SK-N-SH treated with all-trans-retinoic acid at 6 μM for 48 hours (cell line): ENCODE measurements around the gene IFI30.

Experiments used
- ATAC-seq: fragments of 200-7000 bp; cut with Tn5 transposase; 3 replicates; pipeline ENCODE4 v1.9.1; 2020; ENCODE audit warnings: mild to moderate bottlenecking, moderate library complexity
- ARNTL ChIP-seq: fragments of 450-650 bp; formaldehyde crosslinking; IDR thresholded peaks from 2 replicates; pipeline ENCODE4 v1.5.0; 2020; ENCODE audit warnings: low read depth, mild to moderate bottlenecking, moderate library complexity, borderline replicate concordance
- BACH2 ChIP-seq: fragments of 250-450 bp; sonication (Bioruptor Pico); IDR thresholded peaks from 2 replicates; pipeline ENCODE4 v1.9.0; 2021; ENCODE audit warnings: mild to moderate bottlenecking, borderline replicate concordance
- CSDC2 ChIP-seq: fragments of 250-450 bp; sonication (Bioruptor Pico); IDR thresholded peaks from 2 replicates; pipeline ENCODE4 v1.5.0; 2020; ENCODE audit warnings: mild to moderate bottlenecking, moderate library complexity
- CSRNP3 ChIP-seq: fragments of 250-450 bp; sonication (Bioruptor Pico); IDR thresholded peaks from 2 replicates; pipeline ENCODE4 v1.5.1; 2021; ENCODE audit warnings: mild to moderate bottlenecking, moderate library complexity
- ESRRG ChIP-seq: fragments of 250-450 bp; sonication (Bioruptor Pico); IDR thresholded peaks from 2 replicates; pipeline ENCODE4 v1.6.1; 2021; ENCODE audit warnings: mild to moderate bottlenecking
- GLIS3 ChIP-seq: fragments of 250-450 bp; sonication (Bioruptor Pico); IDR thresholded peaks from 2 replicates; pipeline ENCODE4 v1.5.0; 2020; ENCODE audit warnings: mild to moderate bottlenecking, moderate library complexity
- ISL1 ChIP-seq: fragments of 250-450 bp; sonication (Bioruptor Pico); IDR thresholded peaks from 2 replicates; pipeline ENCODE4 v2.1.2; 2022; ENCODE audit warnings: mild to moderate bottlenecking, moderate library complexity
- OSR1 ChIP-seq: fragments of 250-450 bp; sonication (Bioruptor Pico); IDR thresholded peaks from 2 replicates; pipeline ENCODE4 v1.8.0; 2022; ENCODE audit warnings: moderate library complexity, mild to moderate bottlenecking, inconsistent platforms
- PPARA ChIP-seq: fragments of 250-450 bp; sonication (Bioruptor Pico); IDR thresholded peaks from 2 replicates; pipeline ENCODE4 v1.5.0; 2020; ENCODE audit warnings: mild to moderate bottlenecking, borderline replicate concordance
- RARB ChIP-seq: fragments of 250-450 bp; sonication (Bioruptor Pico); IDR thresholded peaks from 2 replicates; pipeline ENCODE4 v1.8.0; 2021; ENCODE audit warnings: mild to moderate bottlenecking, moderate library complexity
- SNAI2 ChIP-seq: fragments of 250-450 bp; sonication (Bioruptor Pico); IDR thresholded peaks from 2 replicates; pipeline ENCODE4 v1.5.0; 2020; ENCODE audit warnings: mild to moderate bottlenecking, moderate library complexity
- TCF4 ChIP-seq: fragments of 250-450 bp; sonication (Bioruptor Pico); IDR thresholded peaks from 2 replicates; pipeline ENCODE4 v1.8.0; 2021; ENCODE audit warnings: mild to moderate bottlenecking, moderate library complexity, borderline replicate concordance
- TOX ChIP-seq: fragments of 250-450 bp; sonication (Bioruptor Pico); IDR thresholded peaks from 2 replicates; pipeline ENCODE4 v1.8.0; 2021; ENCODE audit warnings: mild to moderate bottlenecking, moderate library complexity, borderline replicate concordance
- TSHZ2 ChIP-seq: fragments of 250-450 bp; sonication (Bioruptor Pico); IDR thresholded peaks from 2 replicates; pipeline ENCODE4 v1.5.0; 2020; ENCODE audit warnings: mild to moderate bottlenecking, moderate library complexity
- ZC3H10 ChIP-seq: fragments of 250-450 bp; sonication (Bioruptor Pico); IDR thresholded peaks from 2 replicates; pipeline ENCODE4 v1.5.1; 2021; ENCODE audit warnings: mild to moderate bottlenecking, moderate library complexity
- ZFP3 ChIP-seq: fragments of 250-450 bp; sonication (Bioruptor Pico); IDR thresholded peaks from 2 replicates; pipeline ENCODE4 v1.5.0; 2020; ENCODE audit warnings: mild to moderate bottlenecking, moderate library complexity
- ZFP30 ChIP-seq: fragments of 450-650 bp; formaldehyde crosslinking; IDR thresholded peaks from 2 replicates; pipeline ENCODE4 v1.5.0; 2022; ENCODE audit warnings: mild to moderate bottlenecking, moderate library complexity
- ZNF565 ChIP-seq: fragments of 450-650 bp; formaldehyde crosslinking; conservative IDR thresholded peaks from 2 replicates; pipeline ENCODE4 v1.5.0; 2020; ENCODE audit warnings: low read depth, mild to moderate bottlenecking, moderate library complexity
- ZNF70 ChIP-seq: fragments of 450-650 bp; formaldehyde crosslinking; IDR thresholded peaks from 2 replicates; pipeline ENCODE4 v1.5.0; 2020; ENCODE audit warnings: mild to moderate bottlenecking, moderate library complexity
- ZNF8 ChIP-seq: fragments of 450-650 bp; formaldehyde crosslinking; IDR thresholded peaks from 2 replicates; pipeline ENCODE4 v1.5.0; 2020; ENCODE audit warnings: mild to moderate bottlenecking, moderate library complexity
- TF ChIP-seq, protein P1 (sequence below): fragments of 250-450 bp; sonication (Bioruptor Pico); IDR thresholded peaks from 2 replicates; pipeline ENCODE4 v1.8.0; 2021; ENCODE audit warnings: low read depth, mild to moderate bottlenecking, moderate library complexity, borderline replicate concordance
- TF ChIP-seq, protein P2 (sequence below): fragments of 250-450 bp; sonication (Bioruptor Pico); IDR thresholded peaks from 2 replicates; pipeline ENCODE4 v1.5.1; 2020; ENCODE audit warnings: low read depth, mild to moderate bottlenecking, moderate library complexity

IFI30 gene

DNA sequence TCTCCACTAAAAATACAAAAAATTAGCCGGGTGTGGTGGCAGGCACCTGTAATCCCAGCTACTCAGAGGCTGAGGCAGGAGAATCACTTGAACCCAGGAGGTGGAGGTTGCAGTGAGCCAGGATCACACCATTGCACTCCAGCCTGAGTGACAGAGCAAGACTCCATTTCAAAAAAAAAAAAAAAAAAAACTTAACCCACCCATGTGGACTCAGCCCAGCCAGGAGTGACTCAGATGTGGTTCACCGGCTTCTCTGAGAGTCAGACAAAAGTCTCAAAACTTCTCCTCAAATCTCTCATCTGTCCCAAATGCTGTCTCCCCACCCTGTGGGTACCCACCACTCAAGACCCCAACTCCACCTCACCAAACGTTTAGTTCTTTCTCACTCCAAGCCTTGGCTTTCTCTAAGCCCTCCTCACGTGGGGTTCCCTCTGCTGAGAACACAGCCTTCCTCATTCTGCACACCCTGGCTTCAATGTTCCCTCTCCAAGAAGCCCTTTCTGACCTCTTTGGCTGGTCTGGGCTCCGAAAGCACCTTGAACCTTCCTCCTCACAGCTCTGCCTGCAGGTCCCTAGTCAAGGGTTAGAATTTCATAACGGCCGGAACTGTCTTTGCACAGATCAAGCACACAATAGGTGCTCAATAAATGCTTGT is 41.3 kb downstream of the IFI30 start:
- peak; percentile 56 for ATAC-seq
- no peak for TF ChIP-seq ARNTL (CRISPR knock-in tag)
- TF ChIP-seq ZNF70, result no peak
- no peak for TF ChIP-seq PPARA (CRISPR knock-in tag)
- no peak for TF ChIP-seq ZNF8
- TF ChIP-seq TCF4, result no peak
- no peak for TF ChIP-seq ZFP3
- no peak for TF ChIP-seq CSDC2 (CRISPR knock-in tag)
- TF ChIP-seq ZFP30, result no peak
- TF ChIP-seq SNAI2 (CRISPR knock-in tag), result no peak
- no peak for TF ChIP-seq OSR1 (CRISPR knock-in tag)
- no peak for TF ChIP-seq TOX
- TF ChIP-seq, protein P1, sequence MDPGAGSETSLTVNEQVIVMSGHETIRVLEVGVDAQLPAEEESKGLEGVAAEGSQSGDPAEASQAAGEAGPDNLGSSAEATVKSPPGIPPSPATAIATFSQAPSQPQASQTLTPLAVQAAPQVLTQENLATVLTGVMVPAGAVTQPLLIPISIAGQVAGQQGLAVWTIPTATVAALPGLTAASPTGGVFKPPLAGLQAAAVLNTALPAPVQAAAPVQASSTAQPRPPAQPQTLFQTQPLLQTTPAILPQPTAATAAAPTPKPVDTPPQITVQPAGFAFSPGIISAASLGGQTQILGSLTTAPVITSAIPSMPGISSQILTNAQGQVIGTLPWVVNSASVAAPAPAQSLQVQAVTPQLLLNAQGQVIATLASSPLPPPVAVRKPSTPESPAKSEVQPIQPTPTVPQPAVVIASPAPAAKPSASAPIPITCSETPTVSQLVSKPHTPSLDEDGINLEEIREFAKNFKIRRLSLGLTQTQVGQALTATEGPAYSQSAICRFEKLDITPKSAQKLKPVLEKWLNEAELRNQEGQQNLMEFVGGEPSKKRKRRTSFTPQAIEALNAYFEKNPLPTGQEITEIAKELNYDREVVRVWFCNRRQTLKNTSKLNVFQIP (CRISPR knock-in tag), result no peak

DNA sequence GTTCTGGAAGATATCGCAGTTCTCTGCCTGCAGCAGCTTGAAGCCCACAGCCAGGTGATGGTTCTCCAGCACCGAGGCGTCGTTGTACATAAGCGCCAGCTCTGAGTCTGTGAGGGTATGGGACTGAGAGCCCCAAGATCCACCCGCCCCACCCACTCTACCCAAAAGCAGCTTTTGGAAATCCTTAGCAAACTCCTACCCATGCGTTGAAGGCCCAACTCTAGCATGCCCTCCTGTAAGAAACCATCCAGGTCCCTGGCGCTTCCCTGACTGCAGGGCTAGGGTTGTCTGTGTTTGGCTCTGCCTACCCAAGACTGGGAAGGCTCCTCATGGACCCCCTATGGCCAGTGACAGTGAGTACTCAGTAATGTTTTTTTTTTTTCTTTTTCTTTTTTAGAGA is 43.2 kb downstream of the IFI30 start:
- TF ChIP-seq ZFP3, result peak; percentile 97
- TF ChIP-seq BACH2 (CRISPR knock-in tag), result no peak
- ATAC-seq, result no peak

GRCh38 chr19:18218159-18218558 is 44.5 kb downstream of the IFI30 start:
- TF ChIP-seq ZFP3 (no peak), ESRRG (CRISPR knock-in tag) (no peak), ZC3H10 (CRISPR knock-in tag) (no peak)
- no peak for ATAC-seq

DNA sequence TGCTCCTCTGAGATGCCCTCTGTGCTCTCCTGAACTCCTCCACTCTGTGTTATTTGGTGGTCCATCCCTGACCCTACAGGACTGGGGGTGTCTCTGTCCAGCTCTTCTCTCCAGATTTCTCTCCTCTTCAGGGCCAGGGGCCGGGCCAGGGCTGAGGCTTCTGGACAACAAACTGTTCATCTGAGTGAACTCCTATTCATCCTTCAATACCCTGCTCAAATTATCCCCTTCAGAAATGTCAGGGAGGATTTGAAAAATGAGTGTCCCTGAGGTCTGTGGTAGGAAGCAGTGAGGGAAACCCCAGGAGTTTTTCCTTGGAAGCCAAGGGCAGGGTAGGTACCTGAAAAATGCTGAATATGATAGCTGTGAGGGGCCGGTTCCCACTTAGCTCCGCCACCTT is 45.0 kb downstream of the IFI30 start:
- ATAC-seq, result no peak

DNA sequence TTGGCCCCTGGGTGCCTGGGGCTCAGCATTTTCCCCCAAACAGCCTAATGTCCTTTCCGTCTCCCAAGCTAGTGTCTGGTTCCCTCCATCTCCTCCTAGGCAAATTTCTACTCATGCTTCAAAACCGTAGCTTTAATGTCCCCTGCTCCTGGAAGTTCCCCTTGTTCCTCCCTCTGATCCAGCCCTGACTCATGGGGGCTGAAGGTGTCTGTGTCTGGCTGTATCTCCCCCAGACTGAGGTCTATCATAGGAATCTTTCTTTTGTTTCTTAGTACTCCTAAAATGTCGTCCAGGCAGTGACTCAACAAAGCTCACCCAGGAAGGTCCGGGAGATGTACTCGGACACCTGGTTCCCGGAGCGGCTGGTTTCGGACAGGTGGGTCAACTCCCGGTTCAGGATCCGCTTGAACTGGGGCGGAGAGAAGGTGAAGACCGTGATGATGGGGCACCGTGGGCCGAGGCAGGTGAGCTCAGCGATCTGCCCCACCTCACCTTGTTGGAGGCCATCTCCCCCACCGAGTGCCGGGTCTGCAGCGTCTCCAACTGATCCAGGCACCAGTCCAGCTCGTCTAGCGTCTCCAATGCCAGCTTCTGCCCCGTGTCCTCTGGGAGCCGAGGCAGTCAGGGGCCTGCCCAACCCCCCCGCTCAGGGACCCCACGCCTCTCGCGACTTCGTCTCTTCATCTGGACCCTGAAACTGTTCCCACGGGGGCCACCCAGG is 46.5 kb downstream of the IFI30 start:
- ATAC-seq, result no peak
- no peak for TF ChIP-seq TCF4
- no peak for TF ChIP-seq TSHZ2
- TF ChIP-seq GLIS3, result no peak
- no peak for TF ChIP-seq ZNF70
- no peak for TF ChIP-seq CSDC2 (CRISPR knock-in tag)
- TF ChIP-seq, protein P2, sequence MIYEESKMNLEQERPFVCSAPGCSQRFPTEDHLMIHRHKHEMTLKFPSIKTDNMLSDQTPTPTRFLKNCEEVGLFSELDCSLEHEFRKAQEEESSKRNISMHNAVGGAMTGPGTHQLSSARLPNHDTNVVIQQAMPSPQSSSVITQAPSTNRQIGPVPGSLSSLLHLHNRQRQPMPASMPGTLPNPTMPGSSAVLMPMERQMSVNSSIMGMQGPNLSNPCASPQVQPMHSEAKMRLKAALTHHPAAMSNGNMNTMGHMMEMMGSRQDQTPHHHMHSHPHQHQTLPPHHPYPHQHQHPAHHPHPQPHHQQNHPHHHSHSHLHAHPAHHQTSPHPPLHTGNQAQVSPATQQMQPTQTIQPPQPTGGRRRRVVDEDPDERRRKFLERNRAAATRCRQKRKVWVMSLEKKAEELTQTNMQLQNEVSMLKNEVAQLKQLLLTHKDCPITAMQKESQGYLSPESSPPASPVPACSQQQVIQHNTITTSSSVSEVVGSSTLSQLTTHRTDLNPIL (CRISPR knock-in tag), result no peak
- no peak for TF ChIP-seq ZNF565 (CRISPR knock-in tag)
- TF ChIP-seq CSRNP3 (CRISPR knock-in tag), result no peak
- TF ChIP-seq ZFP3, result no peak
- no peak for TF ChIP-seq ZC3H10 (CRISPR knock-in tag)
- no peak for TF ChIP-seq ISL1

More for the DNA sequence above, 45.0 kb downstream of the IFI30 start:
- TF ChIP-seq ZFP3 (peak; percentile 99), RARB (no peak), TCF4 (no peak)
- TF ChIP-seq, all 23 proteins: peak for 1
